SK-N-SH (cell line): ENCODE results near the gene MTA2. TPM values are rescaled to one million over a fixed set of nuclear protein-coding genes. Genes with fewer than 3 reads are reported as not detected.

Source experiments
- CTCF ChIA-PET: fragments of 300-600, 350-600 bp; formaldehyde crosslinking; extraction: SDS; loops from one replicate; lab custom pipeline; 2021; lab: Yijun Ruan, JAX
- POLR2A ChIA-PET: fragments of 350-600 bp; sonication (Branson Sonifier 250); formaldehyde crosslinking; extraction: SDS; loops from one replicate; lab custom pipeline; 2020; ENCODE audit warnings: antibody characterized with exemption, inconsistent platforms; lab: Yijun Ruan, JAX
- DNase-seq: peaks from one replicate; pipeline ENCODE4 v3.0.0; 2012
- H2AFZ ChIP-seq: fragments of 200-600 bp; sonication (generic); 2 replicates; pipeline ENCODE4 v1.8.1; 2016; ENCODE audit warnings: antibody characterized with exemption, mild to moderate bottlenecking, low read depth
- H3F3A ChIP-seq: fragments of 200-600 bp; sonication (generic); replicated peaks from 2 replicates; pipeline ENCODE3; 2016; ENCODE audit warnings: antibody characterized with exemption, mild to moderate bottlenecking; ENCODE audit not compliant: insufficient read depth
- H3K27ac ChIP-seq, 2 experiments: fragments of 200-500 bp in 1 of 2; fragments of 200-600 bp in 1 of 2; sonication (Bioruptor generic) in 1 of 2; sonication (generic), shearing (Covaris generic) in 1 of 2; 2 replicates each; pipeline versions ENCODE4 v1.5.1 to v1.6.1; 2014 to 2016; ENCODE audit warnings: low read depth in 2 of 2, inconsistent platforms in 1 of 2, low read length in 1 of 2, mild to moderate bottlenecking in 1 of 2, mixed read lengths in 1 of 2
- H3K27me3 ChIP-seq: fragments of 200-600 bp; sonication (generic), shearing (Covaris generic); 2 replicates; pipeline ENCODE4 v1.6.1; 2016; ENCODE audit warnings: mixed run types; ENCODE audit not compliant: insufficient read depth
- H3K36me3 ChIP-seq, 2 experiments: fragments of 200-500 bp in 1 of 2; fragments of 200-600 bp in 1 of 2; sonication (Bioruptor generic) in 1 of 2; sonication (generic) in 1 of 2; replicated peaks in 1 of 2; 2 replicates each; pipeline versions ENCODE3 to v1.5.1; 2014 to 2016; ENCODE audit warnings: low read length in 1 of 2, mild to moderate bottlenecking in 1 of 2; ENCODE audit not compliant: insufficient read depth in 2 of 2, control insufficient read depth in 1 of 2
- H3K4me1 ChIP-seq, 2 experiments: fragments of 200-500 bp in 1 of 2; fragments of 200-600 bp in 1 of 2; sonication (Bioruptor generic) in 1 of 2; sonication (generic), shearing (Covaris generic) in 1 of 2; 2 replicates each; pipeline versions ENCODE4 v1.5.1 to v1.6.1; 2014 to 2016; ENCODE audit warnings: low read depth in 1 of 2, low read length in 1 of 2, mixed run types in 1 of 2; ENCODE audit not compliant: insufficient read depth in 2 of 2, control insufficient read depth in 1 of 2
- H3K4me2 ChIP-seq: fragments of 200-600 bp; sonication (generic), shearing (Covaris generic); 2 replicates; pipeline ENCODE4 v1.6.1; 2017; ENCODE audit warnings: mixed run types
- H3K4me3 ChIP-seq, 2 experiments: fragments of 200-500 bp in 1 of 2; fragments of 200-600 bp in 1 of 2; sonication (Bioruptor generic) in 1 of 2; sonication (generic), shearing (Covaris generic) in 1 of 2; 2 replicates each; pipeline versions ENCODE4 v1.5.1 to v1.8.1; 2014 to 2016; ENCODE audit warnings: low read depth in 2 of 2, inconsistent platforms in 1 of 2, low read length in 1 of 2, mild to moderate bottlenecking in 1 of 2, mixed read lengths in 1 of 2, moderate library complexity in 1 of 2
- H3K79me2 ChIP-seq: fragments of 200-600 bp; sonication (generic); 2 replicates; pipeline ENCODE4 v1.8.1; 2017; ENCODE audit warnings: mild to moderate bottlenecking; ENCODE audit not compliant: insufficient read depth
- H3K9ac ChIP-seq: fragments of 200-600 bp; sonication (generic); 2 replicates; pipeline ENCODE4 v1.6.1; 2017; ENCODE audit warnings: mixed run types
- H3K9me2 ChIP-seq: fragments of 200-600 bp; sonication (generic); 2 replicates; pipeline ENCODE4 v1.6.1; 2017; ENCODE audit warnings: mixed run types
- H3K9me3 ChIP-seq: fragments of 200-600 bp; sonication (generic); 2 replicates; pipeline ENCODE4 v1.6.1; 2017; ENCODE audit warnings: mixed run types, mild to moderate bottlenecking, moderate library complexity
- H4K20me1 ChIP-seq: fragments of 200-600 bp; sonication (generic); 2 replicates; pipeline ENCODE4 v1.6.1; 2017; ENCODE audit warnings: mild to moderate bottlenecking, mixed run types; ENCODE audit not compliant: insufficient read depth
- CHD2 ChIP-seq: fragments of 150-350 bp; IDR thresholded peaks from 2 replicates; pipeline ENCODE4 v1.6.1; 2018; ENCODE audit warnings: low read length; ENCODE audit not compliant: partially characterized antibody
- CTCF ChIP-seq: fragments of 200-600 bp; sonication (generic); IDR thresholded peaks from 2 replicates; pipeline ENCODE4 v1.6.1; 2017; ENCODE audit warnings: antibody characterized with exemption, mild to moderate bottlenecking, moderate library complexity
- ELF1 ChIP-seq: IDR thresholded peaks from 2 replicates; pipeline ENCODE4 v1.4.0; 2012
- EP300 ChIP-seq, 2 experiments: IDR thresholded peaks; 2 replicates each; pipeline versions ENCODE4 v1.4.0 to v1.6.1; 2012; ENCODE audit warnings: borderline replicate concordance in 1 of 2, low read depth in 1 of 2, low read length in 1 of 2
- EZH2phosphoT487 ChIP-seq: fragments of 200-600 bp; sonication (generic); IDR thresholded peaks from 2 replicates; pipeline ENCODE4 v1.6.1; 2017; ENCODE audit warnings: low read depth, mixed run types, mild to moderate bottlenecking, antibody characterized with exemption, moderate library complexity, borderline replicate concordance
- FOSL2 ChIP-seq: IDR thresholded peaks from 2 replicates; pipeline ENCODE4 v1.4.0; 2012; ENCODE audit warnings: low read depth, mild to moderate bottlenecking, moderate library complexity, borderline replicate concordance
- FOXJ3 ChIP-seq: sonication (generic); formaldehyde crosslinking; IDR thresholded peaks from 2 replicates; pipeline ENCODE4 v1.5.1; 2020; ENCODE audit warnings: mild to moderate bottlenecking, missing genetic modification reagents
- FOXM1 ChIP-seq: IDR thresholded peaks from 2 replicates; pipeline ENCODE4 v1.4.0; 2012; ENCODE audit warnings: low read depth, mild to moderate bottlenecking
- GABPA ChIP-seq: IDR thresholded peaks from 2 replicates; pipeline ENCODE4 v1.4.0; 2012; ENCODE audit warnings: low read depth, mild to moderate bottlenecking
- GATA2 ChIP-seq: sonication (generic); formaldehyde crosslinking; IDR thresholded peaks from 2 replicates; pipeline ENCODE4 v1.5.0; 2020; ENCODE audit warnings: mild to moderate bottlenecking, missing genetic modification reagents
- IRF3 ChIP-seq: fragments of 150-350 bp; IDR thresholded peaks from 2 replicates; pipeline ENCODE4 v1.6.1; 2016; ENCODE audit warnings: mild to moderate bottlenecking, low read depth, low read length
- JUND ChIP-seq: IDR thresholded peaks from 2 replicates; pipeline ENCODE4 v1.4.0; 2012
- MAX ChIP-seq: IDR thresholded peaks from 2 replicates; pipeline ENCODE4 v1.4.0; 2012; ENCODE audit warnings: low read depth
- MXI1 ChIP-seq: IDR thresholded peaks from 2 replicates; pipeline ENCODE4 v1.6.1; 2012; ENCODE audit warnings: mild to moderate bottlenecking, low read depth, low read length, improper control_type of control experiment
- NFIC ChIP-seq: IDR thresholded peaks from 2 replicates; pipeline ENCODE4 v1.4.0; 2012; ENCODE audit warnings: borderline replicate concordance
- PBX3 ChIP-seq: IDR thresholded peaks from 2 replicates; pipeline ENCODE4; 2012
- POLR2AphosphoS5 ChIP-seq: IDR thresholded peaks from 2 replicates; pipeline ENCODE4 v1.6.1; 2012; ENCODE audit warnings: low read depth, low read length
- RAD21 ChIP-seq: IDR thresholded peaks from 2 replicates; pipeline ENCODE4 v1.6.1; 2012; ENCODE audit warnings: mild to moderate bottlenecking, low read length
- RFX5 ChIP-seq: IDR thresholded peaks from 2 replicates; pipeline ENCODE4 v1.6.1; 2012; ENCODE audit warnings: mild to moderate bottlenecking, improper control_type of control experiment, low read length
- RXRA ChIP-seq: IDR thresholded peaks from 2 replicates; pipeline ENCODE4 v1.4.0; 2012; ENCODE audit warnings: low read depth, mild to moderate bottlenecking, borderline replicate concordance
- SIN3A ChIP-seq: IDR thresholded peaks from 2 replicates; pipeline ENCODE4 v1.6.1; 2012; ENCODE audit warnings: low read depth, mild to moderate bottlenecking, low read length, moderate library complexity, borderline replicate concordance
- SMC3 ChIP-seq: IDR thresholded peaks from 2 replicates; pipeline ENCODE4 v1.6.1; 2012; ENCODE audit warnings: low read depth, low read length, improper control_type of control experiment
- TAF1 ChIP-seq: IDR thresholded peaks from 2 replicates; pipeline ENCODE4 v1.6.1; 2012; ENCODE audit warnings: low read depth, mild to moderate bottlenecking, low read length, moderate library complexity, borderline replicate concordance
- TCF12 ChIP-seq: IDR thresholded peaks from 2 replicates; pipeline ENCODE4 v1.4.0; 2012
- USF2 ChIP-seq: fragments of 150-350 bp; IDR thresholded peaks from 2 replicates; pipeline ENCODE4 v1.6.1; 2017; ENCODE audit warnings: antibody characterized with exemption, low read length, low read depth, borderline replicate concordance
- YY1 ChIP-seq: IDR thresholded peaks from 2 replicates; pipeline ENCODE4 v1.4.0; 2012; ENCODE audit warnings: low read depth, mild to moderate bottlenecking
- ZBTB33 ChIP-seq: IDR thresholded peaks from 2 replicates; pipeline ENCODE4 v1.4.0; 2012; ENCODE audit warnings: low read depth, borderline replicate concordance
- WGBS: methylation state at CpG from one replicate; pipeline ENCODE4 v1.1.6; 2017; ENCODE audit warnings: low lambda C conversion rate; 5-methylcytosine and 5-hydroxymethylcytosine counted together
- polyA plus RNA-seq, 3 experiments: library from polyadenylated mRNA; depleted of rRNA; stranded (reverse); fragments of >200 nt; gene quantifications; 2 replicates each; pipeline ENCODE4 v1.2.3, GENCODE V29; 2012

MTA2 gene
- polyA plus RNA-seq, 1 of the 3 experiments (the other 2 are of a cell fraction), result 18.4 TPM

GRCh38 chr11:62599069-62599696 is 2.5 kb downstream of the MTA2 start:
- WGBS, result 45% methylated on average over 6 of the region's 7 CpGs
- Histone ChIP-seq H3K36me3 (peaks cover 46 to 49% of the 10 kb centered on the region in 2 experiments), H3K9me2 (no peaks in the 10 kb centered on the region), H3K9me3 (no peaks in the 10 kb centered on the region), H4K20me1 (no peaks in the 10 kb centered on the region), H3K4me1 (peaks cover 12 to 23% of the 10 kb centered on the region in 2 experiments; a peak in 3 of 4 replicates), H3F3A (peaks cover 30% of the 10 kb centered on the region), H3K4me3 (peak overlapping the region; percentile 70 to 96), H3K27me3 (no peaks in the 10 kb centered on the region), H3K27ac (peak overlapping the region; percentile 87 to 93), H2AFZ (no peak overlapping the region), H3K9ac (peak overlapping the region; percentile 99), H3K4me2 (peak overlapping the region; percentile 95), H3K79me2 (peaks cover 55% of the 10 kb centered on the region)
- ChIA-PET CTCF (interaction anchor here (0.7 to 3.2 kb wide), 5 partner anchors 13 to 204 kb away, joined by 3 to 23 read pairs (median 4); partner anchors contain the start of genes EML3 and ROM1), POLR2A (interaction anchor here (1.0 to 1.2 kb wide), 5 partner anchors 15 to 155 kb away, joined by 3 to 4 read pairs (median 4); partner anchors contain the start of genes C11orf98, CSKMT, INTS5 and ZBTB3)
- peak; percentile 95 for DNase-seq
- TF ChIP-seq NFIC (peak; percentile 97), EP300 (IDR thresholded peaks at IDR 0.05; ENCODE audit: borderline replicate concordance in 1 of 2, low read depth in 1 of 2, low read length in 1 of 2) (no peak), CTCF (no peak), FOSL2 (no peak), MAX (peak; percentile 83), ZBTB33 (no peak), FOXM1 (no peak), GABPA (peak; percentile 65), GATA2 (no peak), MXI1 (peak; percentile 55; the same call in 1 of the 2 replicates), FOXJ3 (CRISPR knock-in tag) (no peak), EZH2phosphoT487 (no peak), PBX3 (peak; percentile 41; the same call in 1 of the 2 replicates), RXRA (no peak), CHD2 (peak; percentile 51), JUND (no peak), RFX5 (no peak; the same call in 1 of the 2 replicates), RAD21 (no peak), SMC3 (no peak), YY1 (no peak), ELF1 (peak; percentile 67), TAF1 (no peak), TCF12 (peak; percentile 52; the same call in 1 of the 2 replicates), IRF3 (0 out of 2 replicates have a peak, but pooled peaks have one; percentile 11), USF2 (no peak), SIN3A (peak; percentile 30; the same call in 1 of the 2 replicates), POLR2AphosphoS5 (peak; percentile 45; the same call in 1 of the 2 replicates)
